Peyer's patch (tissue), 4 donors: ENCODE results near the gene ZNF141. TPM values are rescaled to one million over a fixed set of nuclear protein-coding genes. Genes with fewer than 3 reads are reported as not detected.
"Not testable (repeated sequence)": the region's sequence is repeated elsewhere in the genome, so short reads cannot be mapped to it uniquely, and the experiment has no call there.

Experiments
- DNase-seq, 3 donors: peaks; one replicate each; pipeline ENCODE4 v3.0.0-alpha.2; 2017 to 2019
- H3K27ac ChIP-seq, 4 donors: fragments of 200-600 bp; sonication (generic); one replicate each; pipeline ENCODE4 v1.5.1; 2016 to 2019
- H3K27me3 ChIP-seq, 2 donors: fragments of 200-600 bp; sonication (generic); one replicate each; pipeline ENCODE4 v1.5.1; 2019
- H3K36me3 ChIP-seq, 3 donors: fragments of 200-600 bp; sonication (generic); one replicate each; pipeline ENCODE4 v1.5.1; 2016 to 2019
- H3K4me1 ChIP-seq, 4 donors: fragments of 200-600 bp; sonication (generic); one replicate each; pipeline ENCODE4 v1.5.1; 2016 to 2019
- H3K4me3 ChIP-seq, 4 donors: fragments of 200-600 bp; sonication (generic); 1 replicate in 3 of 4; 2 replicates in 1 of 4; pipeline ENCODE4 v1.5.1; 2016 to 2019; ENCODE audit warnings: mild to moderate bottlenecking in 1 of 4
- H3K9me3 ChIP-seq, 4 donors: fragments of 200-600 bp; sonication (generic); one replicate each; pipeline ENCODE4 v1.5.1; 2016 to 2019; ENCODE audit warnings: mild to moderate bottlenecking in 1 of 4
- CTCF ChIP-seq, 6 experiments: fragments of 450-650 bp in 4 of 6; fragments of 200-600 bp in 2 of 6; sonication (generic) in 1 of 6; IDR thresholded peaks; one replicate each; pipeline ENCODE4 v1.5.1; 2017 to 2019; ENCODE audit warnings: antibody characterized with exemption in 6 of 6, mild to moderate bottlenecking in 3 of 6, moderate library complexity in 1 of 6
- POLR2A ChIP-seq, 2 donors: fragments of 450-650 bp; IDR thresholded peaks; one replicate each; pipeline ENCODE4 v1.5.1; 2017; ENCODE audit warnings: antibody characterized with exemption in 2 of 2, mild to moderate bottlenecking in 2 of 2, moderate library complexity in 2 of 2
- total RNA-seq, 4 donors: library from RNA; depleted of rRNA; stranded (reverse); fragments of >200 nt; gene quantifications; one replicate each; pipeline ENCODE4 v1.1.0, GENCODE V29; 2016

The ZNF141 gene
- total RNA-seq, result 10 to 100 TPM; 24.3 to 87.5 (median 31.2) TPM

- no peaks in the 10 kb centered on the region for H3K27me3 ChIP-seq
- TF ChIP-seq CTCF (IDR thresholded peaks at IDR 0.05) (no peak), POLR2A (IDR thresholded peaks at IDR 0.05) (peak; percentile 70 to 72)
- peaks cover 0 to 24% (median 0%) of the 10 kb centered on the region in 4 donors for H3K9me3 ChIP-seq
- H3K4me3 ChIP-seq, result peak within 1 kb of the TSS; percentile 72 to 90 (median 84)
- H3K27ac ChIP-seq, result peak within 1 kb of the TSS; percentile 93 to 95 (median 93)
- peak; percentile 93 to 98 (median 95) for DNase-seq
- peaks cover 0 to 12% (median 7%) of the 10 kb centered on the region in 4 donors for H3K4me1 ChIP-seq
- peaks cover 0 to 1% (median 0%) of the 10 kb centered on the region in 3 donors for H3K36me3 ChIP-seq
Measured at GRCh38 chr4:337143-337931, at the start of gene ZNF141. Gene ZNF141, plus strand, starts transcription at chr4:337814. Its CDS starts 170 bp downstream, at chr4:337984.

- Histone ChIP-seq H3K4me3 (no peak overlapping the region), H3K4me1 (no peaks in the 10 kb centered on the region), H3K27ac (no peak overlapping the region), H3K9me3 (peaks cover 0 to 30% (median 0%) of the 10 kb centered on the region in 4 donors), H3K27me3 (no peaks in the 10 kb centered on the region), H3K36me3 (no peaks in the 10 kb centered on the region)
- no peak for DNase-seq
- TF ChIP-seq CTCF (IDR thresholded peaks at IDR 0.05) (no peak), POLR2A (IDR thresholded peaks at IDR 0.05) (no peak)
Measured at GRCh38 chr4:288891-289290, 48.7 kb upstream of the ZNF141 start.

- Histone ChIP-seq H3K4me1 (no peaks in the 10 kb centered on the region), H3K27me3 (no peaks in the 10 kb centered on the region), H3K36me3 (no peaks in the 10 kb centered on the region), H3K4me3 (no peak overlapping the region), H3K27ac (no peak overlapping the region), H3K9me3 (peaks cover 0 to 19% (median 0%) of the 10 kb centered on the region in 4 donors)
- no peak for TF ChIP-seq CTCF (IDR thresholded peaks at IDR 0.05)
- TF ChIP-seq POLR2A (IDR thresholded peaks at IDR 0.05), result no peak
- DNase-seq, result no peak
Measured at GRCh38 chr4:294732-295131, 42.9 kb upstream of the ZNF141 start.

- Histone ChIP-seq H3K4me1 (no peaks in the 10 kb centered on the region), H3K27ac (no peak overlapping the region), H3K4me3 (no peak overlapping the region), H3K9me3 (peaks cover 0 to 24% (median 10%) of the 10 kb centered on the region in 4 donors), H3K36me3 (no peaks in the 10 kb centered on the region), H3K27me3 (no peaks in the 10 kb centered on the region)
- TF ChIP-seq POLR2A (IDR thresholded peaks at IDR 0.05) (no peak), CTCF (IDR thresholded peaks at IDR 0.05) (no peak)
- DNase-seq, result no peak
Measured at GRCh38 chr4:302381-302780, 35.2 kb upstream of the ZNF141 start.

GRCh38 chr4:304516-304915 is 33.1 kb upstream of the ZNF141 start:
- not testable (repeated sequence) for H3K27ac ChIP-seq, H3K4me1 ChIP-seq, H3K36me3 ChIP-seq, DNase-seq, H3K27me3 ChIP-seq
- peaks cover 0 to 24% (median 9%) of the 10 kb centered on the region in 4 donors for H3K9me3 ChIP-seq
- peak overlapping the region in 1 of 4 donors; percentile 43 for H3K4me3 ChIP-seq

- H3K27me3 ChIP-seq, result no peaks in the 10 kb centered on the region
- no peak for TF ChIP-seq POLR2A (IDR thresholded peaks at IDR 0.05)
- TF ChIP-seq CTCF (IDR thresholded peaks at IDR 0.05), result no peak
- no peak within 1 kb of the TSS for H3K27ac ChIP-seq
- H3K9me3 ChIP-seq, result peaks cover 0 to 24% (median 9%) of the 10 kb centered on the region in 4 donors
- no peaks in the 10 kb centered on the region for H3K36me3 ChIP-seq
- peak within 1 kb of the TSS in 2 of 4 donors; percentile 12 to 43 for H3K4me3 ChIP-seq
- DNase-seq, result no peak
- no peaks in the 10 kb centered on the region for H3K4me1 ChIP-seq
Measured at GRCh38 chr4:304969-305680, 32.5 kb upstream of the ZNF141 start, which contains the start of gene ZNF732. Gene ZNF732, minus strand, starts transcription at chr4:305474. Its CDS starts 164 bp downstream, at chr4:305310.
